WI38 (cell line): Measurements from ENCODE around the gene DNAAF5.

Source experiments
- H3K4me3 ChIP-seq: 2 replicates; pipeline ENCODE4 v1.5.1; 2011; ENCODE audit warnings: low read depth, mild to moderate bottlenecking, control low read depth, low read length
- TF ChIP-seq, protein P1 (sequence below): IDR thresholded peaks from 2 replicates; pipeline ENCODE4 v1.5.1; 2012; ENCODE audit warnings: low read depth, mild to moderate bottlenecking, control low read depth, low read length

DNAAF5 gene

DNA sequence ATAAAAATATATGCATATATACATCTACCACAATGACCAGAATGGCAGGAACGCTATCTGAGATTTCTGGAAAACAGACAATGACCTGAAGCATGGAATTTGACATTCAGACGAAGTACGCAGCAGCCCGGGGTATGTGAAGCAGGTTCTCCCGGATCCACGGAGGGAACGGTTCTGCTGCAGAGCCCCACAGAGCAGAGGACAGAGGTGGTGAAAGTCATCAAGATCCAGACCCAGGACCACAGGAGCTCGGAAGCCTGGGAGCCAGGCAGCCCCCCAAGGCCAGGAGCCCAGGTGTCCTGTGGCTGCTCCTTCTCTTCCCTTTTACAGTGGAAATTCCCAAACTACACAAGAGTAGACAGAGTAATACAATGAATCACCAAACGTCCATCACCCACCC, 42.1 kb upstream of the DNAAF5 start:
- TF ChIP-seq, protein P1, sequence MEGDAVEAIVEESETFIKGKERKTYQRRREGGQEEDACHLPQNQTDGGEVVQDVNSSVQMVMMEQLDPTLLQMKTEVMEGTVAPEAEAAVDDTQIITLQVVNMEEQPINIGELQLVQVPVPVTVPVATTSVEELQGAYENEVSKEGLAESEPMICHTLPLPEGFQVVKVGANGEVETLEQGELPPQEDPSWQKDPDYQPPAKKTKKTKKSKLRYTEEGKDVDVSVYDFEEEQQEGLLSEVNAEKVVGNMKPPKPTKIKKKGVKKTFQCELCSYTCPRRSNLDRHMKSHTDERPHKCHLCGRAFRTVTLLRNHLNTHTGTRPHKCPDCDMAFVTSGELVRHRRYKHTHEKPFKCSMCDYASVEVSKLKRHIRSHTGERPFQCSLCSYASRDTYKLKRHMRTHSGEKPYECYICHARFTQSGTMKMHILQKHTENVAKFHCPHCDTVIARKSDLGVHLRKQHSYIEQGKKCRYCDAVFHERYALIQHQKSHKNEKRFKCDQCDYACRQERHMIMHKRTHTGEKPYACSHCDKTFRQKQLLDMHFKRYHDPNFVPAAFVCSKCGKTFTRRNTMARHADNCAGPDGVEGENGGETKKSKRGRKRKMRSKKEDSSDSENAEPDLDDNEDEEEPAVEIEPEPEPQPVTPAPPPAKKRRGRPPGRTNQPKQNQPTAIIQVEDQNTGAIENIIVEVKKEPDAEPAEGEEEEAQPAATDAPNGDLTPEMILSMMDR = no peak
- H3K4me3 ChIP-seq = no peak overlapping the region

DNA sequence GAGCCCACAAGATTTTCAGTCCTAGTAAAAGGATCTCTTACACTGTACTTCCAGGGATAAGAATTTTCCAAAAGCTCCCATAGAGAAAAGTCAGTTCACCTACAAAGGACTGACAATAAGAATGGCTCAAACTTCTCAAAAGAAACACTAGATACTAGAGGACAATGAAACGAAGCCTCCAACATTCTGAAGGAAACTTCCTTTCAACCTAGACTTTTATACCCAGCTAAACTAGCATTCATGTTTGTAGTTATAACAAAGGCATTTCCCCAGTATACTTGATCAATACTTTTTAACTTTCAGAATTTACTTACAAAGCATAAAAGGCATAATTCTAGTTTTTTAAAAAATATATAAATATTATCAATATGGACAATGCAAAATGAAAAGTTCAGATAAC, 41.0 kb upstream of the DNAAF5 start:
- TF ChIP-seq, protein P1 = no peak
- H3K4me3 ChIP-seq = no peak overlapping the region

DNA sequence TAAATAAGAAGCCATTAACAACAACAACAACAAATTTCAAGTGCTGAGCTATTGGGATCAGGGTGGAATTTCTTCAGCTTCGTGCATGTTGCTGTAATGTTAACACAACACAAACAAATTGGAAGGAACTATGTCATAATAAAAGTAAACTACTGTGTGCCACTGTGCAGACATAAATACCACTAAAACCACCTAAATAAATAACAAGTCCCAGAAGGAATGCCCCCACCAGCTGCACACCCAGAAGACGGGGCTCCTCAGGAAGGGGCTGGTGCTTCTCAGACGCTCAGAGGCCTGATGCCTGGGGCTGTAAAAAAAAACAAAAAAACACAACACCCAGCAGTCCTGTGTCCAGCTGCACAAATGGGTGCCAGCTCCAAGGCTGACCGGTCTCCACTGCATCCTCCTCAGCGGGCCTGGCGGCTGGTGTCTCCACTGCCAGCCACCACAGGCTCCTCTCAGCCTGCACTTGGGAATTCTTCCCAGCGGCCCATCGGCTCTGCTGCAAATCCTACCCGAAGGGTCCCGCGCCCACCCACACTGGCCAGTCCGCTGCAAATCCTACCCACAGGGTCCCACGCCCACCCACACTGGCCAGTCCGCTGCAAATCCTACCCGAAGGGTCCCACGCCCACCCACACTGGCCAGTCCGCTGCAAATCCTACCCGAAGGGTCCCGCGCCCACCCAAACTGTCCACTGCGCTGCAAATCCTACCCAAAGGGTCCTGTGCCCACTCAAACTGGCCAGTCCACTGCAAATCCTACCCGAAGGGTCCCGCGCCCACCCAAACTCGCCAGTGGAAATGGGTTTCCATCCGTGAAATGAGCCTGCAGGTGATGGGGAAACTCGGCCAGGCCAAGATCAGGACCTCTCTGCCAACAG, 35.8 kb upstream of the DNAAF5 start:
- H3K4me3 ChIP-seq = no peak overlapping the region
- TF ChIP-seq, protein P1 = no peak

DNA sequence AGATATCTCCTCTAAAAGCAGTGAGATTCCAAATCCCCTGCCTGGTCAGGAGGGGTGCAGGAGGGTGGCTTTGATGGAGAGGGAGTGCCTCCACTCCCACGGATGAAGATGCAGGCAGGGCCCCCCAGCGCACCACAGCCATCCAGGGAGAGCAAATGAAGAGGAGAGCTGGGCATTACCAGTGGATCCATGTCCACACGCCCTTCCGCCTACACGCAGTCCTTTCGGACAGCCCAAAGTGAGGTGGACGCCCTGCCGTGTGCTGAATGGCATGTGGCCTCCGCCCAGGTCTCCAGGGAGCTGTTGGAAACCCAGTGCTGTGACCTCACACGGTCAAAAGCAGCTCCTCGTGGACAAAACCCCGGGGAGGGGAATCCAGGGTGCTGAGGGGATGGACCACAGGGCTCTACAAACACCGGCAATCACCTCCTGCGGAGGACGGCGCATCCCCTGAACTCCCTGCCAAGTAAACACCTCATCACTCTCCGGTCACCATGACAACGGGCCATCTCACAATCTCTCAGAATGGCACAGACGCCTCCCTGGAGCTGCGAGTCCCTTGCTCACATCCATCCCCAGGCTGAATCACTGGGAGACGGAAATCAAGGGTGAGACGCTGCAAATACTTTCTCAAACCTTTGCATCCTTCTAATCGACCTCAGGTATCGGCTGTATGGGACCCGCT, 35.0 kb upstream of the DNAAF5 start:
- H3K4me3 ChIP-seq = no peak overlapping the region
- TF ChIP-seq, protein P1 = no peak

DNA sequence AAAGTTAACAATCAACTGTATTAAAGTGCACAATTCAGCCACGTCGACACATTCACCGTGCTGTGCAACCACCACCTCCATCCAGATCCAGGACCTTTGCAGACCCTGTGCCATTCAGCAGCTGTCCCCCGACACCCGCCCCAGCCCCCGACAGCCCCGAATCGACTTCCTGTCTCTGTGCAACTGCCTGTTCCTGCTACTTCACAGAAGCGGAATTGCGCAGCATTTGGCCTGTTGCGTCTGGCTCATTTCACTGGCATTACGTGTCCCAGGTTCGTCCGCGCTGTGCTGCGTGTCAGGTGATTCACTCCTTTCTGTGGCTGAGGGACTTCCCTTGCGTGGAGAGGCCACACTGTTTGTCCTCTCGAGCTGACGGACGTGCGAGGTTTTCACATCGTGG, 33.2 kb upstream of the DNAAF5 start:
- H3K4me3 ChIP-seq = no peak overlapping the region
- TF ChIP-seq, protein P1 = no peak

DNA sequence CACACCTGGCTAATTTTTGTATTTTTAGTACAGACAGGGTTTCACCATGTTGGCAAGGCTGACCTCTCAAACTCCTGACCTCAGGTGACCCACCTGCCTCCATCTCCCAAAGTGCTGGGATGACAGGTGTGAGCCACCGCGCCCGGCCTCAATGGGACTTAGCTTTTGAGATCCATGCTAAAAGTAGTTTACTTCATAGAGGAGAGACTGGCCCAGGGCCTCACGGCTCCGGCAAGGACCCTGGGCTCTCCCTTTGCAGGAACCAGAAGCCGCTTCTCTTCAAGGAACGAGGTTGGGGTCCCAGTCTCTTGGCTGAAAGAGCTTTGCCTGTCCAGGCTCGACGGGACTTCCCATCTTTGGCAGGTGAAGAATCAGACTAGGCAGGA, 30.1 kb upstream of the DNAAF5 start:
- H3K4me3 ChIP-seq = no peak overlapping the region
- TF ChIP-seq, protein P1 = no peak

DNA sequence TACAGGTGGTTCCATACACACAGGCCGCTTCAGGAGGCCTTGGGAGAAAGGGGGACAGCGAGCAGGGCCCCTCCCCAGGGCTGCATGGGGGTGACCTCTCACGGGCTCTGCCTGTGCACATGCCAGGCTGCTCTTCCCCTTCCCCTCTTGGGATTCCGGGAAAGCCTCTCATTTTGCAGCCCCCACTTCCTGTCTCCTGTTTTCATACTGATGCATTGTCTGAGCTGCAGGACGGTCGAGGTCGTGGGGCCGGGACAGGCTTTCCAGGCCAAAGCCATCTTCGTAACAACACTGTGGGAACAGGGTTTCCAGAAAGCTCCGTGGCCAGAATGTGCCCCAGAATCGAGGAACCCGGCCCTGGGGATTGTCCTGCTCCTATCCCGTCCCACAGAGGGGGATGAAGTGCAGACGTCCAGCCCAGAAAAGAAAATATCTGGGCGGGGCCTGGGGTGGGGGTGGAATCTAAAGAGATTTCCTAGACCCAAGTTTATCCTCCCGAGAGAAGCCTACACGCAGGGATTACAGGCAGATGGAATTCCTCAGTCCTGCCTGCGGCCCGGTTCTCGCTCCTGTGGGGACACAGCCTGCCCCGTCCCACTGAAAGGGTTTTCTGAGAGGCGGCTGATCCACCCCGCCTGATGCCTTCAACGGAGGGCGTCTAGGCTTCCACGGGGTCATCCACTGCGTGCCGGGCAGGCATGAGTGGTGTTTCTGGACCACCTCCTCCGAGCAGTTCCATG, 29.5 kb upstream of the DNAAF5 start:
- H3K4me3 ChIP-seq = no peak overlapping the region
- TF ChIP-seq, protein P1 = no peak
